ENCODE measurements around the gene POLR2E. TPM values are rescaled to one million over a fixed set of nuclear protein-coding genes. Genes with fewer than 3 reads are reported as not detected.

Gene POLR2E
- polyA plus RNA-seq, 3 donors = 183 to 222 (median 195) TPM

DNA sequence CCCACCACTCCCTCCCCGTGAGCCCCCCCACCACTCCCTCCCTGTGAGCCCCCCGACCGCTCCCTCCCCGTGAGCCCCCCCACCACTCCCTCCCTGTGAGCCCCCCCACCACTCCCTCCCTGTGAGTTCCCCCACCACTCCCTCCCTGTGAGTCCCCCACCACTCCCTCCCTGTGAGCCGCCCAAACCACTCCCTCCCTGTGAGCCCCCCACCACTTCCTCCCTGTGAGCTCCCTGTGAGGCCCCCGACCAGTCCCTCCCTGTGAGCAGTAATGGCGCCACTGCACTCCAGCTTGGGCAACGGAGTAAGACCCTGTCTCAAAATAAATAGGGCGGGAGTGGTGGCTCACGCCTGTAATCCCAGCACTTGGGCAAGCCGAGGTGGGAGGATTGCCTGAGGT is 45.4 kb downstream of the POLR2E start:
- H3K4me1 Mint-ChIP-seq = no peaks in the 10 kb centered on the region
- DNase-seq = no peak
- Histone ChIP-seq H3K27ac (ENCODE audit: low read depth in 1 of 2, low read length in 2 of 2) (no peak overlapping the region), H3K4me2 (replicated peaks; ENCODE audit: extremely low read depth, low read length, poor library complexity, severe bottlenecking) (no peak overlapping the region), H3K4me1 (ENCODE audit: control insufficient read depth in 1 of 2, insufficient read depth in 2 of 2, low read length in 2 of 2) (peaks cover 5 to 9% of the 10 kb centered on the region in 2 donors), H4K20me1 (ENCODE audit: insufficient read depth, low read length) (peaks cover 25% of the 10 kb centered on the region), H3K9ac (ENCODE audit: insufficient read depth, low read length, poor library complexity, severe bottlenecking) (no peak overlapping the region), H3K27me3 (ENCODE audit: control insufficient read depth in 2 of 2, insufficient read depth in 2 of 2, low read length in 2 of 2) (no peaks in the 10 kb centered on the region), H3K36me3 (replicated peaks in 1 of 2; ENCODE audit: control insufficient read depth in 1 of 2, insufficient read depth in 2 of 2, low read length in 2 of 2) (peaks cover 36 to 63% of the 10 kb centered on the region in 2 donors), H3K79me2 (ENCODE audit: insufficient read depth, low read length) (no peaks in the 10 kb centered on the region), H2AFZ (ENCODE audit: insufficient read depth, low read depth, low read length, poor library complexity, severe bottlenecking) (no peak overlapping the region), H3K4me3 (replicated peaks in 1 of 3; ENCODE audit: low read depth in 2 of 3, low read length in 3 of 3) (no peak overlapping the region), H3K9me3 (replicated peaks in 1 of 2; ENCODE audit: control insufficient read depth in 1 of 2, insufficient read depth in 1 of 2, low read length in 2 of 2) (no peaks in the 10 kb centered on the region)
- peaks cover 32 to 40% of the 10 kb centered on the region in 2 donors for H3K36me3 Mint-ChIP-seq
- no peak overlapping the region for H3K4me3 Mint-ChIP-seq
- intact Hi-C loops (cut with micrococcal nuclease) = no loop called here
- peaks cover 0 to 4% (median 2%) of the 10 kb centered on the region in 7 donors for H3K9me3 Mint-ChIP-seq
- TF ChIP-seq CTCF (IDR thresholded peaks at IDR 0.05) = no peak
- H3K27ac Mint-ChIP-seq = no peak overlapping the region
- peaks cover 0 to 1% (median 0%) of the 10 kb centered on the region in 3 donors for H3K27me3 Mint-ChIP-seq (ENCODE audit: low read depth in 3 of 3)
- WGBS (ENCODE audit: insufficient coverage) = 41% methylated on average over 4 of the region's 11 CpGs

GRCh38 chr19:1049106-1049505 is 46.1 kb downstream of the POLR2E start:
- peaks cover 5 to 9% of the 10 kb centered on the region in 2 donors for H3K4me1 ChIP-seq (ENCODE audit: control insufficient read depth in 1 of 2, insufficient read depth in 2 of 2, low read length in 2 of 2)
- no peak overlapping the region for H3K9ac ChIP-seq (ENCODE audit: insufficient read depth, low read length, poor library complexity, severe bottlenecking)
- no peak for TF ChIP-seq CTCF (IDR thresholded peaks at IDR 0.05)
- no peaks in the 10 kb centered on the region for H3K9me3 ChIP-seq (replicated peaks in 1 of 2; ENCODE audit: control insufficient read depth in 1 of 2, insufficient read depth in 1 of 2, low read length in 2 of 2)
- no peaks in the 10 kb centered on the region for H3K79me2 ChIP-seq (ENCODE audit: insufficient read depth, low read length)
- no peak overlapping the region for H3K27ac ChIP-seq (ENCODE audit: low read depth in 1 of 2, low read length in 2 of 2)
- no peaks in the 10 kb centered on the region for H3K27me3 ChIP-seq (ENCODE audit: control insufficient read depth in 2 of 2, insufficient read depth in 2 of 2, low read length in 2 of 2)
- H3K4me1 Mint-ChIP-seq = no peaks in the 10 kb centered on the region
- DNase-seq = no peak
- intact Hi-C loops (cut with micrococcal nuclease) = no loop called here
- no peak overlapping the region for H3K27ac Mint-ChIP-seq
- peaks cover 34 to 62% of the 10 kb centered on the region in 2 donors for H3K36me3 ChIP-seq (replicated peaks in 1 of 2; ENCODE audit: control insufficient read depth in 1 of 2, insufficient read depth in 2 of 2, low read length in 2 of 2)
- no peak overlapping the region for H3K4me3 Mint-ChIP-seq
- 100% methylated on average over 12 of the region's 17 CpGs for WGBS (ENCODE audit: insufficient coverage)
- peaks cover 0 to 4% (median 2%) of the 10 kb centered on the region in 7 donors for H3K9me3 Mint-ChIP-seq
- no peak overlapping the region for H2AFZ ChIP-seq (ENCODE audit: insufficient read depth, low read depth, low read length, poor library complexity, severe bottlenecking)
- peaks cover 19% of the 10 kb centered on the region for H4K20me1 ChIP-seq (ENCODE audit: insufficient read depth, low read length)
- no peak overlapping the region for H3K4me3 ChIP-seq (replicated peaks in 1 of 3; ENCODE audit: low read depth in 2 of 3, low read length in 3 of 3)
- peaks cover 37 to 43% of the 10 kb centered on the region in 2 donors for H3K36me3 Mint-ChIP-seq
- H3K27me3 Mint-ChIP-seq (ENCODE audit: low read depth in 3 of 3) = peaks cover 0 to 1% (median 0%) of the 10 kb centered on the region in 3 donors
- no peak overlapping the region for H3K4me2 ChIP-seq (replicated peaks; ENCODE audit: extremely low read depth, low read length, poor library complexity, severe bottlenecking)
